ENCODE results near the gene TXNL1.

The TXNL1 gene

GRCh38 chr18:56565551-56566345, 72.6 kb downstream of the TXNL1 start:
- DNase-seq: no peak

DNA sequence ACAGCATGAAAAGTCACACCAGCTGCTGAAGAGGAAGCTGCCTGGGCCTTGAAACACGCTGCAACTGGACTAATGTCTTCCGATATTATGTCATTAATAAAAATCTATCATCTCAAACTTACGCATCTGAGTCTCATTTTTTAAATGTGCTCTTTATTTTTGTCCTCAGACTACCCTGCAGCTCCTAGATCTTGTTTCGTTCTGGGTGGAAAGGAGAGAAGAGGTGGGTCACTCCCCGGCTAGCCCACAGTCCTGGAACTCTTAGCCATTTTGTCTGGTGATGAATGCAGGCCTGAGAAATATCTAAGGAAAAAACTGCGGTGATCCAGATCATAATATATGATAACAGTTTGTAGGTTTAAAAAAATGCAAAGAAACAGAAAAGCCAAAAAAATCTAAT, 73.3 kb downstream of the TXNL1 start:
- DNase-seq: no peak

DNA sequence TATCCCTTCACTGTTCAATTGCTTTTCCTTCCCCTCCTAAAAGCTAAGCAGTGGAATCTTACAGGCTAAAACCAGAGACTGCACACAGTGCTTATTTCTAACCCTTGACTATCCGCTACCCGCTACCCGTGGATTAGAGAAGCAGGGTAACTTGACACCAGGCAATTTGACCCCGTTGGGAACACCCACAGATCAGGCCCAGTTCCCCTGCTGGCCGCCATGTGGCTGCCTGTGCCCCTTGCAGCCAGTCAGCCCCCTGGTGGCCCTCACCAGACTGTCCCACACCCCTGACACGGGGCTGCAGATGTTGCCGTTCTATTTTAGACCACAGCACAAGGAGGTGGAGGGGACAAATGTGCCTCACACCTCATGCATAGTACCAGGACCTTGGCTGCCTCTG, 74.8 kb downstream of the TXNL1 start:
- no peak for DNase-seq

- no peak for DNase-seq
Measured at GRCh38 chr18:56562479-56562878, 75.9 kb downstream of the TXNL1 start.

DNA sequence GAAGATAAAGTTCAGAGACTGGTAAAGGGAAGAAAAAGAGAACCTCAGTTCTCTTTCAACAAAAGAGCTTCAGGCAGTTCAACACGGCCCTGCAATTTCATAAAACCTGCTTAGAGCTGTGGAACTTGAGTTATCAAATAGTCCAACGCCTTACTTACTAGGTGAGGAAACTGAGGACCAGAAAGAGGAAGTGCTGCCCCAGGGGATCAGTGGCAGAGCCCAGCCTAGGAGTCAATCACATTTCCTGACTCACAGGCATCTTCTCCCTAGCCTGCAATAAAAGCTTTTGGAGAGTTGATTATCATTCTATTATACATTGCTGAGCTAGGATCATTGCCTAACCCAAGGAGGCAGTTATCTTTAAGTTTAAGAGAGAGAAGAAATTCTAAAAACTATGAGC, 77.4 kb downstream of the TXNL1 start:
- DNase-seq: no peak

DNA sequence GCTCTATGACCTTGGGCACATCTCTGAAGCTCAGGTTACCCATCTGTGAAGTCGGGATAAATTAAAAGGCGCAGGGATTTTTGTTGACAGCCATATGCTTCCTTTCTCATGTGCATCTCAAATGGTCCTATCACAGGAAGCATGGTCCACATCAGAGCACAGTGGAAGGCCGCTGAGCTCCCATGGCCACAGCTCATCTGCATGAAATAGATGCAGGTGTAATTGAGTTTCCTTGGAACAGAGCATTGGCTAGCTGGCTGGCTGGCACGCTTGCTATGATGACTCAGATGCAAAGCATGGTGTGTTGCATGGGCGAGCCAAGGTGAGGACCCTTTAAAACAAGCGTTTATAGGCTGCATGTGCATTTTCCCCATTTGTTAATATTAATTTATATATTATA, 79.3 kb downstream of the TXNL1 start:
- no peak for DNase-seq

DNA sequence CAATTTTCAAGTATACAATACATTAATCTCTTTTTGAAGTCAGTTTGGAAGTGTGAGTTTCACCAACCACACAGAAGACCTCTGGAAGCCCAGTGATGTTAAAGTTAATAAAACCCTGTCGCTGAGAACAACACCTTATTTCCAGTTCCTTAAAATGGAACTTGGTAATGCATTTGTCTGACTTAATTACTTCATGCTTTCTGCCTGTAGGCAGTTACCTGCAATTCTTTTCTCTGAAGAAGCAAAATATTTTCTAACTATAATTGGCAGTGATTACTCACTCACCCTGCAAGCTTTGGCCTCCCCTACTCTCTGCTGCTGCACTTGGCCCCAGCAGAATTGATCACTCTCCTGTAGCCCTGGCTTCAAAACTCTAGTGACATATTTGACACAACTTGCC, 81.5 kb downstream of the TXNL1 start:
- DNase-seq: no peak

DNA sequence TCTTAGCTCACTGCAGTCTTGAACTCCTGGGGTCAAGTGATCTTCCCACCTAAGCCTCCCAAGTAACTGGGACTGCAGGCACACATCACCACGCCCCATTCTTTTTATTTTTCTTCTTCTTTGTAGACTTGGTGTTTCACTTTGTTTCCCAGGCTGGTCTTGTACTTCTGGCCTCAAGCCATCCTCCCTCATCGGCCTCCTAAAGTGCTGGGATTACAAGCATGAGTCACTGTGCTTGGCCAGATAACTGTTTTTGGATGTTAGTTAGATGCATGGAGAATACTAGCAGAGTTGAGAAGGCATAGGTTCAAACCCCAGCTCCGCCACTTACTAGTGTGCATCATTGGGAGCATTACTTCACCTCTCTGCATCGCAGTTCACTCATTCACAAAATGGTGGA, 88.3 kb downstream of the TXNL1 start:
- DNase-seq: no peak

All from T-helper 9 cell (primary cell).